ENCODE measurements around the gene ACTN1. TPM values are rescaled to one million over a fixed set of nuclear protein-coding genes. Genes with fewer than 3 reads are reported as not detected.

ACTN1 gene
- total RNA-seq, 4 donors from 2014 or later = 48.1 to 90.4 (median 64.8) TPM

GRCh38 chr14:68921049-68921448 is 58.1 kb downstream of the ACTN1 start:
- DNase-seq = no peak
- WGBS, 2 donors = 94 to 98% methylated on average over 9 of the region's 9 CpGs
- intact Hi-C loops (cut with DNase I) = no loop called here
- Histone ChIP-seq H3K27me3 (no peaks in the 10 kb centered on the region), H3K9me3 (no peaks in the 10 kb centered on the region), H3K4me3 (replicated peaks in 1 of 3) (no peak overlapping the region), H3K27ac (no peak overlapping the region), H3K36me3 (peaks cover 0 to 3% of the 10 kb centered on the region in 2 donors), H3K4me1 (peaks cover 4 to 9% of the 10 kb centered on the region in 2 donors)
- TF ChIP-seq CTCF (IDR thresholded peaks at IDR 0.05) = no peak

DNA sequence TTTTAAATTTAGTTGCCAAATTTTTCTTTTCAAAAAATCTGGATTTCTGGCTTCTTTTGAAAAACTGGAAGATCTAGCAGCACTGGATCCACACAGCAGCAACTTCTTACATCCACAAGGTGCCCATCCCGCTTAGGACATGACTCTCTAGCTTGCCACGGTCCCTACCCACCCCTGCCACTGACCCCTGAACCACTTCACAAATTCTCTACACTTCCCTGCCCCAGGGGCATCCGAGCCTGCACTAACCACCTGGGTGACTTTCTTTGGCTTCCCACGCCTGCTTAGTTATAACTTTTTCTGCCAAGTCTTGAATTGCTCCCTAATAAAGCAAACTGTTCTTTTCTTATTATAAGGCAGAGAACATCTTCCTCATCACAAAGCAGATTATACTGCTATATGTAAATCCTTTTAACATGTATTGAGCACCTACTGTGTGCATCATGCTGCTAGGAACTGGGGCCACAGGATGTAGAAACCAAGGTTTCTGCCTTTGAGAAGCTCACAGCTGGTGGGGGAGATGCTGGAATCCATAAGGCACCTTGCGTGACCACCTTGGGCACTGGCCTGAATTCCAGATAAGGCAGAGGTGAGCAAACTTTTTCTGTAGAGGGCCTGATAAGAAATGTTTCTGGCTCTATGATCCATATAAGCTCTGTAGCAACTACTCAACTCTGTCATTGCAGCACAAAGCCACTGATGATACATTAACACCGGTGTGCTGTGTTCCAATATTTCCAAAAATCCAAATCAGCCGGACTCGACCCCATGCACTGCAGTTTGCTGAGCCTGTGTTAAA is 59.8 kb downstream of the ACTN1 start:
- Histone ChIP-seq H3K27ac (no peak overlapping the region), H3K4me1 (peaks cover 4 to 9% of the 10 kb centered on the region in 2 donors), H3K36me3 (peaks cover 0 to 3% of the 10 kb centered on the region in 2 donors), H3K9me3 (no peaks in the 10 kb centered on the region), H3K27me3 (no peaks in the 10 kb centered on the region), H3K4me3 (replicated peaks in 1 of 3) (no peak overlapping the region)
- peak; percentile 77 to 78 for DNase-seq
- WGBS, 2 donors = 67 to 71% methylated on average over 8 of the region's 8 CpGs
- TF ChIP-seq CTCF (IDR thresholded peaks at IDR 0.05) (peak in 2 of 6 experiments; percentile 8 to 23), POLR2A (IDR thresholded peaks at IDR 0.05) (no peak)
- intact Hi-C loops (cut with DNase I) = loop anchor here (2.0 to 5.0 kb wide), 2 partner anchors 17 to 58 kb away; partner anchors contain the start of gene ACTN1

DNA sequence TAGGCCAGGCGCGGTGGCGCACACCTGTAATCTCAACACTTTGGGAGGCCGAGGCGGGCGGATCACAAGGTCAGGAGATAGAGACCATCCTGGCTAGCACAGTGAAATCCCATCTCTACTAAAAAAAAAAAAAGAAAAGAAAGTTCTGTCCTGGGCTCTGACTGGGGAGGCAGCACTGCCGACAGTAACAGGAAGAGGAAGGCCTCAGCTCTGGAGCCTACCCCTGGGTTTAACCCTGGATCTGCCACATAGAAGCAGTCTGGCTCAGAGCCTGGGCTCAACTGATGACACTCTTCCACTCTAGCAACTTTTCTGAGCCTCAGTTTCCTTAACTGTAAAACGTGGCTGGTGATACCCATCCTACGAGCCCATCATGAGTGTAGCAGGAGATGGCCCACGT is 60.5 kb downstream of the ACTN1 start:
- no peaks in the 10 kb centered on the region for H3K27me3 ChIP-seq
- no peak overlapping the region for H3K27ac ChIP-seq
- intact Hi-C loops (cut with DNase I) = loop anchor here (2.0 to 5.0 kb wide), 2 partner anchors 18 to 59 kb away; partner anchors contain the start of gene ACTN1
- no peaks in the 10 kb centered on the region for H3K9me3 ChIP-seq
- H3K4me3 ChIP-seq (replicated peaks in 1 of 3) = no peak overlapping the region
- H3K36me3 ChIP-seq = peaks cover 0 to 3% of the 10 kb centered on the region in 2 donors
- TF ChIP-seq CTCF (IDR thresholded peaks at IDR 0.05) (no peak), POLR2A (IDR thresholded peaks at IDR 0.05) (no peak)
- H3K4me1 ChIP-seq = peaks cover 4 to 9% of the 10 kb centered on the region in 2 donors
- DNase-seq = no peak
- WGBS, 2 donors = 92 to 94% methylated on average over 10 of the region's 10 CpGs

GRCh38 chr14:68916358-68916941 is 62.7 kb downstream of the ACTN1 start:
- H3K4me1 ChIP-seq = peaks cover 4 to 9% of the 10 kb centered on the region in 2 donors
- no peaks in the 10 kb centered on the region for H3K9me3 ChIP-seq
- H3K36me3 ChIP-seq = peaks cover 0 to 3% of the 10 kb centered on the region in 2 donors
- no peak overlapping the region for H3K4me3 ChIP-seq (replicated peaks in 1 of 3)
- 93% methylated on average over 11 of the region's 11 CpGs for WGBS, 2 donors
- DNase-seq = no peak
- no peaks in the 10 kb centered on the region for H3K27me3 ChIP-seq
- intact Hi-C loops (cut with DNase I) = loop anchor here (5.0 kb wide), 1 partner anchor 61 kb away; the partner anchor contains the start of gene ACTN1
- no peak for TF ChIP-seq POLR2A (IDR thresholded peaks at IDR 0.05)
- no peak for TF ChIP-seq CTCF (IDR thresholded peaks at IDR 0.05)
- H3K27ac ChIP-seq = no peak overlapping the region

GRCh38 chr14:68913516-68913915 is 65.6 kb downstream of the ACTN1 start:
- no peak for TF ChIP-seq POLR2A (IDR thresholded peaks at IDR 0.05)
- no peak for TF ChIP-seq CTCF (IDR thresholded peaks at IDR 0.05)
- no peak overlapping the region for H3K4me3 ChIP-seq (replicated peaks in 1 of 3)
- no peak overlapping the region for H3K27ac ChIP-seq
- H3K27me3 ChIP-seq = no peaks in the 10 kb centered on the region
- 88 to 89% methylated on average over 3 of the region's 3 CpGs for WGBS, 2 donors
- peaks cover 2 to 4% of the 10 kb centered on the region in 2 donors for H3K36me3 ChIP-seq
- H3K4me1 ChIP-seq = no peaks in the 10 kb centered on the region
- no peak for DNase-seq
- no peaks in the 10 kb centered on the region for H3K9me3 ChIP-seq
- intact Hi-C loops (cut with DNase I) = loop anchor here (5.0 kb wide), 2 partner anchors 179 to 194 kb away; no protein-coding TSS in a partner anchor
